Muscle of arm (tissue), 12 donors: Measurements from ENCODE around the gene CAPS. TPM values are rescaled to one million over a fixed set of nuclear protein-coding genes. Genes with fewer than 3 reads are reported as not detected.

Experiments used
- DNase-seq: peaks from one replicate; pipeline ENCODE4 v3.0.0-alpha.2; 2013
- polyA plus RNA-seq, 12 donors: library from polyadenylated mRNA; unstranded; fragments of 120-200 nt; gene quantifications; one replicate each; pipeline ENCODE4 v1.2.1, GENCODE V29; 2013; ENCODE audit not compliant: insufficient read length in 12 of 12

The CAPS gene
- polyA plus RNA-seq, 12 donors, result 2.6 to 9.3 (median 4.8) TPM; not detected in 1

- no peak for DNase-seq
Observed at GRCh38 chr19:5907241-5907640, 6.8 kb upstream of the CAPS start.

- DNase-seq, result no peak
Observed at GRCh38 chr19:5908773-5909442, 5.1 kb upstream of the CAPS start.

- no peak for DNase-seq
Observed at GRCh38 chr19:5910638-5910907, 3.5 kb upstream of the CAPS start.

GRCh38 chr19:5911366-5911765 is 2.7 kb upstream of the CAPS start:
- no peak for DNase-seq

- DNase-seq, result no peak
Observed at GRCh38 chr19:5914358-5914774, 312 bp downstream of the CAPS start.

- no peak for DNase-seq
Observed at GRCh38 chr19:5914946-5915781, 1.1 kb downstream of the CAPS start.

- DNase-seq, result no peak
Observed at GRCh38 chr19:5915782-5916165, 1.7 kb downstream of the CAPS start.

- DNase-seq, result peak; percentile 53
Observed at GRCh38 chr19:5916181-5916708, 2.2 kb downstream of the CAPS start.

GRCh38 chr19:5917431-5918107 is 3.5 kb downstream of the CAPS start:
- DNase-seq, result no peak

- no peak for DNase-seq
Observed at GRCh38 chr19:5918463-5919079, 4.5 kb downstream of the CAPS start.

- no peak for DNase-seq
Observed at GRCh38 chr19:5921516-5922160, 7.6 kb downstream of the CAPS start.

- no peak for DNase-seq
Observed at GRCh38 chr19:5922161-5922545, 8.1 kb downstream of the CAPS start.

- no peak for DNase-seq
Observed at GRCh38 chr19:5923356-5923755, 9.3 kb downstream of the CAPS start.

GRCh38 chr19:5925830-5926427 is 11.9 kb downstream of the CAPS start:
- no peak for DNase-seq

- peak; percentile 88 for DNase-seq
Observed at GRCh38 chr19:5926641-5927440, 12.8 kb downstream of the CAPS start.

- no peak for DNase-seq
Observed at GRCh38 chr19:5927441-5927821, 13.4 kb downstream of the CAPS start.

GRCh38 chr19:5929179-5929578 is 15.1 kb downstream of the CAPS start:
- DNase-seq, result no peak

- no peak for DNase-seq
Observed at GRCh38 chr19:5929625-5930024, 15.6 kb downstream of the CAPS start.

GRCh38 chr19:5931251-5931650 is 17.2 kb downstream of the CAPS start:
- no peak for DNase-seq

- DNase-seq, result no peak
Observed at GRCh38 chr19:5932146-5932545, 18.1 kb downstream of the CAPS start.
